Endodermal cell (in vitro differentiated cells): ENCODE results near the gene CORO2B. TPM values are rescaled to one million over a fixed set of nuclear protein-coding genes. Genes with fewer than 3 reads are reported as not detected.

Experiments used
- DNase-seq: peaks from one replicate; pipeline ENCODE4 v3.0.0-alpha.2; 2017
- H3K27ac ChIP-seq: 2 replicates; pipeline ENCODE4 v1.5.1; 2013; ENCODE audit warnings: mild to moderate bottlenecking, low read depth, low read length, moderate library complexity
- H3K27me3 ChIP-seq: 2 replicates; pipeline ENCODE4 v1.6.1; 2013; ENCODE audit warnings: mild to moderate bottlenecking, low read length, moderate library complexity; ENCODE audit not compliant: insufficient read depth, control insufficient read depth, poor library complexity, severe bottlenecking
- H3K36me3 ChIP-seq: 2 replicates; pipeline ENCODE4 v1.7.0; 2013; ENCODE audit warnings: mild to moderate bottlenecking, low read length, moderate library complexity; ENCODE audit not compliant: control insufficient read depth, insufficient read depth
- H3K4me1 ChIP-seq: one replicate; pipeline ENCODE4 v1.7.0; 2013; ENCODE audit warnings: low read length; ENCODE audit not compliant: control insufficient read depth, insufficient read depth
- H3K4me3 ChIP-seq: 2 replicates; pipeline ENCODE4 v1.5.1; 2013; ENCODE audit warnings: mild to moderate bottlenecking, low read length, moderate library complexity
- H3K9ac ChIP-seq: 2 replicates; pipeline ENCODE4 v1.6.1; 2013; ENCODE audit warnings: mild to moderate bottlenecking, low read length, moderate library complexity; ENCODE audit not compliant: poor library complexity, severe bottlenecking; ENCODE audit errors: extremely low read depth
- H3K9me3 ChIP-seq: 2 replicates; pipeline ENCODE4 v1.6.1; 2013; ENCODE audit warnings: mild to moderate bottlenecking, low read length, moderate library complexity; ENCODE audit not compliant: control insufficient read depth
- H3K27ac Mint-ChIP-seq: 2 replicates; pipeline ENCODE4 v1.8.0; 2020; ENCODE audit warnings: mixed read lengths
- H3K27me3 Mint-ChIP-seq: 2 replicates; pipeline ENCODE4 v1.8.0; 2021; ENCODE audit warnings: mild to moderate bottlenecking, mixed read lengths; ENCODE audit not compliant: insufficient read depth
- H3K36me3 Mint-ChIP-seq: 2 replicates; pipeline ENCODE4 v1.8.0; 2020; ENCODE audit warnings: low read depth, mixed read lengths
- H3K4me1 Mint-ChIP-seq: 2 replicates; pipeline ENCODE4 v1.8.0; 2020; ENCODE audit warnings: mixed read lengths
- H3K4me3 Mint-ChIP-seq: 2 replicates; pipeline ENCODE4 v1.8.0; 2020; ENCODE audit warnings: mild to moderate bottlenecking, moderate library complexity, mixed read lengths
- H3K9me3 Mint-ChIP-seq: 2 replicates; pipeline ENCODE4 v1.8.0; 2020; ENCODE audit warnings: mild to moderate bottlenecking, mixed read lengths
- WGBS, 2 experiments: methylation state at CpG; one replicate each; pipeline versions ENCODE4 v1.1.5 to v1.1.7; 2013; ENCODE audit warnings: missing lambda C conversion rate in 2 of 2, mixed read lengths in 1 of 2; ENCODE audit not compliant: insufficient coverage in 1 of 2, insufficient read length in 1 of 2; 5-methylcytosine and 5-hydroxymethylcytosine counted together
- total RNA-seq, 2 donors: library from RNA; stranded (reverse); fragmentation: NEBNext Ultra II Directional in 1 of 2; extraction: Animal tissue kit (Norgen Biotek cat#: 25700) in 1 of 2; gene quantifications; 2 replicates in 1 of 2; 3 replicates in 1 of 2; pipeline ENCODE4 v1.2.1, GENCODE V29; 2021
- TF ChIP-seq, protein P1 (sequence below): fragments of 200-600 bp; sonication (generic); conservative IDR thresholded peaks from 2 replicates; pipeline ENCODE4 v1.5.0; 2021; ENCODE audit warnings: antibody characterized with exemption, mild to moderate bottlenecking

Gene CORO2B
- total RNA-seq, 2 donors from 2014 or later: 1.1 to 1.2 TPM

DNA sequence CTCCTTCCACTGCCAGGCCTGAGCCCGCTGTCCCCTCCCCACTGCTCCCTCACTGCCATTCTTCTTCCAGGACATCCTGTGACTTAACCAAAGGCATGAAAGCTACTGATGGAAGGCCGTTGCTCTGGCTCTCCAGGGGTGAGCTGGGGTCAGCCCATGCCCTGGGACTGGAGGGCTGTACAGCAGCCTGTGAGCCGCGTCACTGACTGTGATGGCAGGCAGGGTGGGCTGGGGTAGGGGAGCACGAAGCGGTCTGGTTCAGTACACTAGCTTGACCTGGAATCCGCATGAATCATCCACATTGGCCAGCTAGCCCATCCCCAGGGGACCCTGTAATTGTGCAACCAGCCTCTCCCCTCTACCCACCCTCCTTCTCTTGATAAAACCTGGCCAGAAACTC, 30.8 kb downstream of the CORO2B start:
- no peaks in the 10 kb centered on the region for H3K36me3 ChIP-seq
- H3K4me1 ChIP-seq: peaks cover 5% of the 10 kb centered on the region
- no peaks in the 10 kb centered on the region for H3K27me3 ChIP-seq
- no peaks in the 10 kb centered on the region for H3K9me3 ChIP-seq
- WGBS, 2 experiments: 88% methylated on average over 7 of the region's 7 CpGs; no CpG with 5 or more reads in 1 of the 2 experiments
- H3K9ac ChIP-seq: no peak overlapping the region
- no peak for DNase-seq
- peaks cover 16% of the 10 kb centered on the region for H3K4me1 Mint-ChIP-seq
- H3K27ac Mint-ChIP-seq: no peak overlapping the region
- H3K4me3 Mint-ChIP-seq: no peak overlapping the region
- no peaks in the 10 kb centered on the region for H3K9me3 Mint-ChIP-seq
- H3K36me3 Mint-ChIP-seq: no peaks in the 10 kb centered on the region
- TF ChIP-seq, protein P1, sequence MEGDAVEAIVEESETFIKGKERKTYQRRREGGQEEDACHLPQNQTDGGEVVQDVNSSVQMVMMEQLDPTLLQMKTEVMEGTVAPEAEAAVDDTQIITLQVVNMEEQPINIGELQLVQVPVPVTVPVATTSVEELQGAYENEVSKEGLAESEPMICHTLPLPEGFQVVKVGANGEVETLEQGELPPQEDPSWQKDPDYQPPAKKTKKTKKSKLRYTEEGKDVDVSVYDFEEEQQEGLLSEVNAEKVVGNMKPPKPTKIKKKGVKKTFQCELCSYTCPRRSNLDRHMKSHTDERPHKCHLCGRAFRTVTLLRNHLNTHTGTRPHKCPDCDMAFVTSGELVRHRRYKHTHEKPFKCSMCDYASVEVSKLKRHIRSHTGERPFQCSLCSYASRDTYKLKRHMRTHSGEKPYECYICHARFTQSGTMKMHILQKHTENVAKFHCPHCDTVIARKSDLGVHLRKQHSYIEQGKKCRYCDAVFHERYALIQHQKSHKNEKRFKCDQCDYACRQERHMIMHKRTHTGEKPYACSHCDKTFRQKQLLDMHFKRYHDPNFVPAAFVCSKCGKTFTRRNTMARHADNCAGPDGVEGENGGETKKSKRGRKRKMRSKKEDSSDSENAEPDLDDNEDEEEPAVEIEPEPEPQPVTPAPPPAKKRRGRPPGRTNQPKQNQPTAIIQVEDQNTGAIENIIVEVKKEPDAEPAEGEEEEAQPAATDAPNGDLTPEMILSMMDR: no peak
- H3K27ac ChIP-seq: no peak overlapping the region
- H3K27me3 Mint-ChIP-seq: no peaks in the 10 kb centered on the region
- no peak overlapping the region for H3K4me3 ChIP-seq

DNA sequence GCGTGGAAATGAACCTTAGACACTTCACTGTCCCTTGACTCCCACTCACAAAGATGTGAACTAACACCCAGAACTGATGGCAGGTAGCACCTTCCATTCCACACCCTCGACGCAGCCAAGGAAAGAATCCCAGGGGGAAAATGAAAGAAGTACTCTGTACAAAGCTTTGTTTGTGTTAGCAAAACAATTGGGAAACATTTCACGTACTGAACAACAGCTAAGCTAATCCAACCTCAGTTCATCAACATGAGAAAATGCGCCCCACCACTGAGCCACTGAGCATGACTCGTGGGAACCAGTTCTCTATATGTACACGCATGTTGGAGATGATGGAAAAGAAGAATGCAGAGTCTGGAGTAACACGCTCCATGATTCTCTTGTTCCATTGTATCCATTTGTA, 32.0 kb downstream of the CORO2B start:
- H3K9me3 ChIP-seq: no peaks in the 10 kb centered on the region
- H3K4me1 ChIP-seq: peaks cover 10% of the 10 kb centered on the region
- Mint-ChIP-seq H3K36me3 (no peaks in the 10 kb centered on the region), H3K4me3 (no peak overlapping the region), H3K9me3 (no peaks in the 10 kb centered on the region), H3K27me3 (no peaks in the 10 kb centered on the region), H3K4me1 (peaks cover 19% of the 10 kb centered on the region), H3K27ac (no peak overlapping the region)
- no peaks in the 10 kb centered on the region for H3K27me3 ChIP-seq
- 84 to 87% methylated on average over 6 to 7 of the region's 8 CpGs for WGBS, 2 experiments
- no peak overlapping the region for H3K9ac ChIP-seq
- no peak overlapping the region for H3K4me3 ChIP-seq
- H3K36me3 ChIP-seq: no peaks in the 10 kb centered on the region
- DNase-seq: no peak
- TF ChIP-seq, protein P1: no peak
- no peak overlapping the region for H3K27ac ChIP-seq

DNA sequence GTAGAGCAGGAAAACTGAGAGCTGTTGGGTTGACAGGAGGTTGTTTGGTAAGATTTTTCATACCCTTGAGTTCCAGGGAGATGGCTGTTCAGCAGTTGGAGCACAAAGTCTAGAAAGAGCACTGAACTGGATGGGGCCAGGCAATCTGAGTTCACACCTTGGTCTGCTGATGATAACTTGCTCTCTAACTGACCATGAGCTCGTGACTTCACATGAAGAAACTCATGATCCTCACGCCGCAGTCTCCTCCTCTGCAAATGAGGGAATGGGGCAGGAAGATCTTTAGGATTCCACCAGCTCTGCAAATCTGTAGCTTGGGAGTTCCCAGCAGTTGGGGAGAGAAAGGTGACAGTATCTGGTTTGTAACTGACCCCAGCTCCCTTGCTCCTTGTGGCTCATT, 33.7 kb downstream of the CORO2B start:
- no peak overlapping the region for H3K4me3 ChIP-seq
- no peak overlapping the region for H3K27ac ChIP-seq
- no peaks in the 10 kb centered on the region for H3K27me3 ChIP-seq
- no peaks in the 10 kb centered on the region for H3K36me3 ChIP-seq
- no peaks in the 10 kb centered on the region for H3K36me3 Mint-ChIP-seq
- H3K4me3 Mint-ChIP-seq: no peak overlapping the region
- TF ChIP-seq, protein P1: no peak
- no peaks in the 10 kb centered on the region for H3K27me3 Mint-ChIP-seq
- H3K9ac ChIP-seq: no peak overlapping the region
- H3K4me1 Mint-ChIP-seq: peaks cover 19% of the 10 kb centered on the region
- H3K4me1 ChIP-seq: peaks cover 10% of the 10 kb centered on the region
- H3K9me3 ChIP-seq: no peaks in the 10 kb centered on the region
- no peaks in the 10 kb centered on the region for H3K9me3 Mint-ChIP-seq
- no peak overlapping the region for H3K27ac Mint-ChIP-seq
- WGBS, 2 experiments: 94 to 97% methylated on average over 3 of the region's 3 CpGs
- no peak for DNase-seq
